ENCODE data around the gene ST3GAL4. TPM values are rescaled to one million over a fixed set of nuclear protein-coding genes. Genes with fewer than 3 reads are reported as not detected.

ST3GAL4 gene
- total RNA-seq, 2 experiments from 2014 or later = 1.6 TPM

GRCh38 chr11:126310992-126311310 lies 44.5 kb upstream of the ST3GAL4 start:
- no peak overlapping the region for H3K27ac ChIP-seq (ENCODE audit: low read depth in 1 of 2, low read length in 2 of 2)
- ChIA-PET POLR2A (interaction anchor here (1.3 kb wide), 1 partner anchor 170 kb away, joined by 3 read pairs; no protein-coding TSS in a partner anchor), CTCF (interaction anchor here (0.8 to 2.5 kb wide), 6 partner anchors 8 to 170 kb away, joined by 3 to 12 read pairs (median 6); no protein-coding TSS in a partner anchor)
- peaks cover 17% of the 10 kb centered on the region for H3K4me1 ChIP-seq (ENCODE audit: insufficient read depth, low read length)
- Mint-ChIP-seq H3K27ac (peak overlapping the region; percentile 29), H3K27me3 (no peaks in the 10 kb centered on the region), H3K4me3 (no peak overlapping the region), H3K36me3 (ENCODE audit: low read depth) (peaks cover 77% of the 10 kb centered on the region), H3K4me1 (ENCODE audit: low read depth) (peaks cover 41% of the 10 kb centered on the region), H3K9me3 (no peaks in the 10 kb centered on the region)
- ATAC-seq (ENCODE audit: poor library complexity) (no peak), DNase-seq (no peak)
- TF ChIP-seq, protein P1, sequence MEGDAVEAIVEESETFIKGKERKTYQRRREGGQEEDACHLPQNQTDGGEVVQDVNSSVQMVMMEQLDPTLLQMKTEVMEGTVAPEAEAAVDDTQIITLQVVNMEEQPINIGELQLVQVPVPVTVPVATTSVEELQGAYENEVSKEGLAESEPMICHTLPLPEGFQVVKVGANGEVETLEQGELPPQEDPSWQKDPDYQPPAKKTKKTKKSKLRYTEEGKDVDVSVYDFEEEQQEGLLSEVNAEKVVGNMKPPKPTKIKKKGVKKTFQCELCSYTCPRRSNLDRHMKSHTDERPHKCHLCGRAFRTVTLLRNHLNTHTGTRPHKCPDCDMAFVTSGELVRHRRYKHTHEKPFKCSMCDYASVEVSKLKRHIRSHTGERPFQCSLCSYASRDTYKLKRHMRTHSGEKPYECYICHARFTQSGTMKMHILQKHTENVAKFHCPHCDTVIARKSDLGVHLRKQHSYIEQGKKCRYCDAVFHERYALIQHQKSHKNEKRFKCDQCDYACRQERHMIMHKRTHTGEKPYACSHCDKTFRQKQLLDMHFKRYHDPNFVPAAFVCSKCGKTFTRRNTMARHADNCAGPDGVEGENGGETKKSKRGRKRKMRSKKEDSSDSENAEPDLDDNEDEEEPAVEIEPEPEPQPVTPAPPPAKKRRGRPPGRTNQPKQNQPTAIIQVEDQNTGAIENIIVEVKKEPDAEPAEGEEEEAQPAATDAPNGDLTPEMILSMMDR (IDR thresholded peaks at IDR 0.05) = no peak
- H3K9me3 ChIP-seq (ENCODE audit: control insufficient read depth in 1 of 2, insufficient read depth in 1 of 2, low read length in 2 of 2) = no peaks in the 10 kb centered on the region
- intact Hi-C loops (cut with DNase I, micrococcal nuclease) = loop anchor here (1.0 to 10.0 kb wide), 2 partner anchors 169 to 684 kb away; no protein-coding TSS in a partner anchor
- no peaks in the 10 kb centered on the region for H3K27me3 ChIP-seq (ENCODE audit: control insufficient read depth in 1 of 2, insufficient read depth in 2 of 2, low read length in 2 of 2)
- no peak overlapping the region for H3K4me3 ChIP-seq (ENCODE audit: low read length)
- peaks cover 56% of the 10 kb centered on the region for H3K36me3 ChIP-seq (ENCODE audit: insufficient read depth, low read length)

DNA sequence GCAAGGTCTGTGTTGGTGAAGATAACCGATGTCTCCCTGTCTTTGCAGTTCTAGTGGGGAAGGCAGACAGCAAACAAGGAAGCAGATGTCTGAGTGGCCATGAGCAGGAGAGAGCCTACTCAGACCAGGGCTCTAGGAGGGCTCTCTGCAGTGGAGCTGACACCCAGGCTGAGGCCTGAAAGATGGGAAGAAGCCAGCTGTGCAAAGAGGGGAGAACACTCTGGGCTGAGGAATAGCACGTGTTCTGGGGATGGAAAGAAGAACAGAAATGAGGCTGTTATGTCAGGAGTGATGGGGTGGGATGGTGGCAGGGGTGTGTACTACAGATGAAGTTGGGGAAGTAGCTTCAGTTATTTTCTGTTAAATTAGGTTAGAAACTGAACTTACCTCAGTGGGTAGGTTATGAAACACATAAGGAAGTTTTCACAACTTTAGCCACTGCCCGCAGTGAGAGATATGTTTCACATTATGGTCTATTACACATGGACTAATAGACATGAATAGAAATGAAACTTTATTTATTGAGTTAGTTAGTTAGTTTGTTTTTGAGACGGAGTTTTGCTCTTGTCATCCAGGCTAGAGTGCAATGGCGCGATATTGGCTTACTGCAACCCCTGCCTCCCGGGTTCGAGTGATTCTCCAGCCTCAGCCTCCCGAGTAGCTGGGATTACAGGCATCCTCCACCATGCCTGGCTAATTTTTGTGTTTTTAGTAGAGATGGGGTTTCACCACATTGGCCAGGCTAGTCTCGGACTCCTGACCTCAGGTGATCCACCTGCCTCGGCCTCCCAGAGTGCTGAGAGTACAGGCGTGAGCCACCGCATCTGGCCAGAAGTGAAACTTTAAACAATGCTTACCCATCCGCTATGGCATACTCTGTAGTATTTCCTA lies 43.8 kb upstream of the ST3GAL4 start:
- Mint-ChIP-seq H3K9me3 (peaks cover 4% of the 10 kb centered on the region), H3K36me3 (ENCODE audit: low read depth) (peaks cover 81% of the 10 kb centered on the region), H3K27me3 (no peaks in the 10 kb centered on the region), H3K4me1 (ENCODE audit: low read depth) (peaks cover 44% of the 10 kb centered on the region), H3K27ac (peak overlapping the region; percentile 19), H3K4me3 (no peak overlapping the region)
- H3K27me3 ChIP-seq (ENCODE audit: control insufficient read depth in 1 of 2, insufficient read depth in 2 of 2, low read length in 2 of 2) = no peaks in the 10 kb centered on the region
- no peak overlapping the region for H3K4me3 ChIP-seq (ENCODE audit: low read length)
- peaks cover 10% of the 10 kb centered on the region for H3K4me1 ChIP-seq (ENCODE audit: insufficient read depth, low read length)
- intact Hi-C loops (cut with DNase I, micrococcal nuclease) = loop anchor here in 1 of 2 experiments (1.0 to 10.0 kb wide), 2 partner anchors 169 to 683 kb away; no protein-coding TSS in a partner anchor
- no peak for ATAC-seq (ENCODE audit: poor library complexity)
- CTCF ChIA-PET = interaction anchor here (0.8 to 2.5 kb wide), 3 partner anchors 7 to 39 kb away, joined by 3 to 9 read pairs (median 3); no protein-coding TSS in a partner anchor
- DNase-seq = peak in 2 of 14 experiments; percentile 17
- peaks cover 55% of the 10 kb centered on the region for H3K36me3 ChIP-seq (ENCODE audit: insufficient read depth, low read length)
- TF ChIP-seq, protein P1 (IDR thresholded peaks at IDR 0.05) = no peak
- no peaks in the 10 kb centered on the region for H3K9me3 ChIP-seq (ENCODE audit: control insufficient read depth in 1 of 2, insufficient read depth in 1 of 2, low read length in 2 of 2)
- no peak overlapping the region for H3K27ac ChIP-seq (ENCODE audit: low read depth in 1 of 2, low read length in 2 of 2)
- POLR2A ChIA-PET = no interaction called here

DNA sequence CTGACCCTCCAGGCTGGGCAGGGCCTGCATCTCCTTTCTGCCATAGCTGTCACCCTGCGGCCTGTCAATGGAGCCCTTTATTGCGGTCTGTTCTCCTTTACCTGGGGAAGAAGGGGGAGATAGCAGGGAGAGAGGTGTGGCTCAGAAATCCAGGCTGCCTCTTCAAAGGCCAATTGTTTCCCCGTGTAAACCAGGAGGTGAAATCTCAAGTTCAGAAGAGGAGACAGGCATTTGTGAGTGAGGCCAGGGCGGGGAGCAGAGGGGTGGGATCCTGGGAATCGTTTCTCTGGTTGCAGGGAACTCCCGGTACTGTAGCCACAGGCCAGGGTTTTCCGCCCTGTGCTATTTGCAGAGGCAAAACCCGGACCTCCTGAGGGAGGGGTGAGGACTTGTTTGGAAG lies 42.5 kb upstream of the ST3GAL4 start:
- Histone ChIP-seq H3K36me3 (ENCODE audit: insufficient read depth, low read length) (peaks cover 50% of the 10 kb centered on the region), H3K4me3 (ENCODE audit: low read length) (no peak overlapping the region), H3K27ac (ENCODE audit: low read depth in 1 of 2, low read length in 2 of 2) (no peak overlapping the region), H3K9me3 (ENCODE audit: control insufficient read depth in 1 of 2, insufficient read depth in 1 of 2, low read length in 2 of 2) (no peaks in the 10 kb centered on the region), H3K4me1 (ENCODE audit: insufficient read depth, low read length) (peaks cover 16% of the 10 kb centered on the region), H3K27me3 (ENCODE audit: control insufficient read depth in 1 of 2, insufficient read depth in 2 of 2, low read length in 2 of 2) (no peaks in the 10 kb centered on the region)
- ChIA-PET POLR2A (interaction anchor here (1.2 kb wide), 1 partner anchor 42 kb away, joined by 3 read pairs; the partner anchor contains the start of gene ST3GAL4), CTCF (no interaction called here)
- DNase-seq = no peak
- TF ChIP-seq, protein P1 (IDR thresholded peaks at IDR 0.05) = no peak
- no peak for ATAC-seq (ENCODE audit: poor library complexity)
- intact Hi-C loops (cut with DNase I, micrococcal nuclease) = loop anchor here in 1 of 2 experiments (10.0 kb wide), 1 partner anchor 682 kb away; no protein-coding TSS in a partner anchor
- Mint-ChIP-seq H3K4me1 (ENCODE audit: low read depth) (peaks cover 46% of the 10 kb centered on the region), H3K27me3 (no peaks in the 10 kb centered on the region), H3K4me3 (no peak overlapping the region), H3K9me3 (peaks cover 4% of the 10 kb centered on the region), H3K27ac (no peak overlapping the region), H3K36me3 (ENCODE audit: low read depth) (peaks cover 81% of the 10 kb centered on the region)
